Activated T-cell treated with anti-CD3 and anti-CD28 coated beads, Interleukin-2, amount 50 U/mL, for 72 hours (primary cell): ENCODE data around the gene FASTKD2. TPM values are rescaled to one million over a fixed set of nuclear protein-coding genes. Genes with fewer than 3 reads are reported as not detected.

ENCODE experiments used
- ATAC-seq, 2 donors: fragments of 150-1000 bp; cut with Tn5 transposase; replicated peaks in 1 of 2; 2 replicates each; pipeline ENCODE4 v1.10.0; 2021; ENCODE audit warnings: moderate library complexity in 2 of 2, mild to moderate bottlenecking in 1 of 2
- DNase-seq, 2 donors: peaks; one replicate each; pipeline ENCODE4 v3.0.0; 2021 to 2022; ENCODE audit warnings: mixed read lengths in 1 of 2
- H3K27ac Mint-ChIP-seq: one replicate; pipeline ENCODE4 v1.8.0; 2022; ENCODE audit warnings: mild to moderate bottlenecking, moderate library complexity, mixed read lengths
- H3K27me3 Mint-ChIP-seq: one replicate; pipeline ENCODE4 v1.8.0; 2022; ENCODE audit warnings: low read depth, mixed read lengths
- H3K36me3 Mint-ChIP-seq, 2 donors: one replicate each; pipeline ENCODE4 v1.8.0; 2022; ENCODE audit warnings: mixed read lengths in 2 of 2, mild to moderate bottlenecking in 1 of 2; ENCODE audit not compliant: insufficient read depth in 2 of 2
- H3K4me1 Mint-ChIP-seq: one replicate; pipeline ENCODE4 v1.8.0; 2022; ENCODE audit warnings: low read depth, mixed read lengths
- H3K4me3 Mint-ChIP-seq, 2 donors: one replicate each; pipeline ENCODE4 v1.8.0; 2022; ENCODE audit warnings: mild to moderate bottlenecking in 2 of 2, mixed read lengths in 2 of 2, moderate library complexity in 2 of 2
- H3K9me3 Mint-ChIP-seq, 2 donors: one replicate each; pipeline ENCODE4 v1.8.0; 2022; ENCODE audit warnings: mixed read lengths in 2 of 2
- total RNA-seq, 2 donors: library from RNA; stranded (reverse); gene quantifications; one replicate each; pipeline ENCODE4 v1.2.3, GENCODE V29; 2022

Gene FASTKD2
- 10 to 100 TPM; 24.9 to 26.6 TPM for total RNA-seq

DNA sequence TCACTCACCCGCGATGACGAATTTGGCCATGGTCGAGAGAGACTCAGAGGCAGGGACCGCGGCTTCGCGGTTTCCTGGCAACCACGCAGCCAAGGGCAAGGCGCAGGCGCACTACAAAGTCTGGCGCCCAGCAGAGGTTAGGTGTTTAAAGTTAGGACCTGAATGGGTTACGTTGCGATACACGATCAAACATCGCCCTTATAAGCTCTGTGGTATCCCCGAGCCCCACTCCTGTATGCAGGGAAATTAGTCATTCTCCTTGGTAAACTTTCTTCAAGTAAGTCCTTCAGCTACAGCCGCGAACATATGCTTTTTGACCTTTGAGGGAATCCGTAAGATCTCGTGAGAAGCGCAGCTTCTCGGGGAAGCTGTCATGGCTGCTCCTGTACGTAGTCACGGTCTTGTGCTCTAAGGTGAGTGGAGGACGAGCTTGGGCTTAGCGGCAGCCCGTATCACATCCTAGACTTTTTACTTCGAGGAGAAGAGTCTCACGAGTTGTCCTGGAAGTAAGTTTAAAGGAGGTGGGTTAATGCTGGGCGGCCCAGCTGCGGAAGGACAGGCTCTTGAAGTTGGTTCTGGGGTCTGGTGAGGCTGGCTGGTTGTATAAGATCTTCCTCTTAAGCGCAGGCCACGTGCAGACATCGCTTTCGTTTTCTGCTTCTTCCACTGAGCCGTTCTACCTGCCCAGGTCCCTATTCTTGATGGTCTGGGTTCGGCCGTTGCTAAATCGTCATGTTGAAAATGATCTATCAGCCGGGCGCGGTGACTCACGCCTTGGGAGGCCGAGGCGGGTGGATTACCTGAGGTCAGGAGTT, at the start of gene FASTKD2, which contains the start of gene MDH1B:
FASTKD2 (plus strand) TSS at position 365 of the 815 bp plus-strand sequence. CDS start 1,088 bp downstream, outside the sequence.
MDH1B (minus strand) TSS at position 87 of the 815 bp plus-strand sequence; CDS start at position 30, 57 bp downstream.
- peak; percentile 88 to 91 for ATAC-seq
- peaks cover 7 to 9% of the 10 kb centered on the region in 2 donors for H3K36me3 Mint-ChIP-seq
- peak within 1 kb of the TSS; percentile 98 for H3K27ac Mint-ChIP-seq
- peaks cover 46% of the 10 kb centered on the region for H3K4me1 Mint-ChIP-seq
- peak; percentile 92 to 95 for DNase-seq
- peak within 1 kb of the TSS; percentile 93 to 95 for H3K4me3 Mint-ChIP-seq
- no peaks in the 10 kb centered on the region for H3K9me3 Mint-ChIP-seq
- no peaks in the 10 kb centered on the region for H3K27me3 Mint-ChIP-seq

DNA sequence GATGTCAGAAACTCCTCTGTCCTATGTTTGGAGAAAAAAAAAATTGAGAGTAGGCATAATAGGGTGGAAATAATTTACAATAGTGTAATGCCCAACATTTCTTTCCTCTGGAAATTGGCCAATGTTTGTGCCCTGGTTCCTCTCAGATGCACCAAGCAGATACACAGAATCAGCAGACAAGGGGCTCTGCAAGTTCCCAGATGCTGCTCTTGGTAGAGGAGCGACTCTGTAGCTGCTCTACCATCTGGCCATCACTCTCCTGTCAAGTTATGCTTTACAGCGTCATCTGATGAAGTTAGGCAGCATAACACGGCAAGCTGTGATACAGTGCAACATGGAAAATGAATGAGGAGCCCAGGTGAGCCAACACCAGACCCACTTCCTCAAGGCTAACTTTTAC, 48.8 kb upstream of the FASTKD2 start:
- H3K27ac Mint-ChIP-seq = no peak overlapping the region
- no peak overlapping the region for H3K4me3 Mint-ChIP-seq
- DNase-seq = no peak

GRCh38 chr2:206718296-206718695, 47.1 kb upstream of the FASTKD2 start, which contains the start of gene DYTN:
DYTN (minus strand) TSS chr2:206718396; CDS start chr2:206718279, 117 bp downstream.
- peaks cover 5% of the 10 kb centered on the region for H3K4me1 Mint-ChIP-seq
- no peak within 1 kb of the TSS for H3K27ac Mint-ChIP-seq
- ATAC-seq (no peak), DNase-seq (no peak)
- peaks cover 3 to 5% of the 10 kb centered on the region in 2 donors for H3K36me3 Mint-ChIP-seq
- peaks cover 53% of the 10 kb centered on the region for H3K27me3 Mint-ChIP-seq
- H3K4me3 Mint-ChIP-seq = no peak within 1 kb of the TSS
- peaks cover 2 to 3% of the 10 kb centered on the region in 2 donors for H3K9me3 Mint-ChIP-seq

More for the DNA sequence above, 48.8 kb upstream of the FASTKD2 start:
- H3K36me3 Mint-ChIP-seq = peaks cover 0 to 2% of the 10 kb centered on the region in 2 donors
- peaks cover 39% of the 10 kb centered on the region for H3K27me3 Mint-ChIP-seq
- ATAC-seq = no peak
- peaks cover 5% of the 10 kb centered on the region for H3K4me1 Mint-ChIP-seq
- no peaks in the 10 kb centered on the region for H3K9me3 Mint-ChIP-seq

GRCh38 chr2:206721256-206721920, 44.0 kb upstream of the FASTKD2 start:
- H3K27ac Mint-ChIP-seq = no peak overlapping the region
- ATAC-seq (no peak), DNase-seq (no peak)
- peaks cover 3 to 5% of the 10 kb centered on the region in 2 donors for H3K36me3 Mint-ChIP-seq
- H3K9me3 Mint-ChIP-seq = peaks cover 2 to 3% of the 10 kb centered on the region in 2 donors
- H3K27me3 Mint-ChIP-seq = peaks cover 60% of the 10 kb centered on the region
- no peak overlapping the region for H3K4me3 Mint-ChIP-seq
- peaks cover 5% of the 10 kb centered on the region for H3K4me1 Mint-ChIP-seq

DNA sequence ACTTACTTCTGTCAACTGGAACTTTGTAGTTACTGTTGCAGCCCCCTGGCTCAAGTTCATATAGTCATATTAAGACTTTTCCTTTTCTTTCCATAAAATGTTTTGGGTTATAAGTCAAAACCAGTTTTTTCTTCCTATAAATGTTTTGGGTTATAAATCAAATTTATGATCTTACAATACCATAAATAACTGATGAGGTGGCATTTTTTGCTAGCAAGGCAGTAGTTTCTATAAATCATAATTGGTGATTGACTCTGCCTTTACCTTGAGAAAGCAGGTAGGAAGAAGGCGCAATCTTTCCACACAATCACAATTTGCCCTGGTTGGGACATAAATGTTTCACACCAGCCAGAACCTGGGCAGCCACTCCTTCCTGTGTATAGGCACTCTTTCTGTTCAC, 42.1 kb upstream of the FASTKD2 start:
- H3K4me3 Mint-ChIP-seq = no peak overlapping the region
- ATAC-seq (no peak), DNase-seq (no peak)
- peaks cover 3 to 5% of the 10 kb centered on the region in 2 donors for H3K36me3 Mint-ChIP-seq
- no peak overlapping the region for H3K27ac Mint-ChIP-seq
- peaks cover 71% of the 10 kb centered on the region for H3K27me3 Mint-ChIP-seq
- peaks cover 9% of the 10 kb centered on the region for H3K4me1 Mint-ChIP-seq
- peaks cover 2 to 3% of the 10 kb centered on the region in 2 donors for H3K9me3 Mint-ChIP-seq

GRCh38 chr2:206727287-206727686, 38.1 kb upstream of the FASTKD2 start:
- no peak for ATAC-seq
- no peak for DNase-seq
- Mint-ChIP-seq H3K9me3 (peaks cover 0 to under 1% of the 10 kb centered on the region in 2 donors), H3K36me3 (no peaks in the 10 kb centered on the region), H3K27ac (no peak overlapping the region), H3K27me3 (peaks cover 65% of the 10 kb centered on the region), H3K4me3 (no peak overlapping the region), H3K4me1 (peaks cover 11% of the 10 kb centered on the region)

GRCh38 chr2:206728277-206729199, 36.9 kb upstream of the FASTKD2 start:
- ATAC-seq = peak; percentile 80 to 90
- peaks cover 11% of the 10 kb centered on the region for H3K4me1 Mint-ChIP-seq
- DNase-seq = peak in 1 of 2 donors; percentile 15
- no peak overlapping the region for H3K4me3 Mint-ChIP-seq
- H3K36me3 Mint-ChIP-seq = no peaks in the 10 kb centered on the region
- peaks cover 0 to 1% of the 10 kb centered on the region in 2 donors for H3K9me3 Mint-ChIP-seq
- H3K27ac Mint-ChIP-seq = no peak overlapping the region
- H3K27me3 Mint-ChIP-seq = peaks cover 62% of the 10 kb centered on the region

GRCh38 chr2:206733341-206733740, 32.1 kb upstream of the FASTKD2 start:
- peaks cover 20% of the 10 kb centered on the region for H3K4me1 Mint-ChIP-seq
- H3K36me3 Mint-ChIP-seq = no peaks in the 10 kb centered on the region
- no peak overlapping the region for H3K27ac Mint-ChIP-seq
- peaks cover 0 to 1% of the 10 kb centered on the region in 2 donors for H3K9me3 Mint-ChIP-seq
- no peak overlapping the region for H3K4me3 Mint-ChIP-seq
- peaks cover 35% of the 10 kb centered on the region for H3K27me3 Mint-ChIP-seq
- ATAC-seq (no peak), DNase-seq (no peak)

- ATAC-seq = peak; percentile 96 to 99
- H3K36me3 Mint-ChIP-seq = peaks cover 0 to 3% of the 10 kb centered on the region in 2 donors
- H3K27me3 Mint-ChIP-seq = peaks cover 43% of the 10 kb centered on the region
- H3K4me1 Mint-ChIP-seq = peaks cover 14% of the 10 kb centered on the region
- peaks cover 0 to 1% of the 10 kb centered on the region in 2 donors for H3K9me3 Mint-ChIP-seq
- peak; percentile 18 to 20 for DNase-seq
- H3K27ac Mint-ChIP-seq = no peak overlapping the region
- H3K4me3 Mint-ChIP-seq = peak overlapping the region in 1 of 2 donors; percentile 15
These were observed 28.5 kb upstream of the FASTKD2 start for GRCh38 chr2:206736935-206737334.

- H3K9me3 Mint-ChIP-seq = no peaks in the 10 kb centered on the region
- DNase-seq (no peak), ATAC-seq (no peak)
- H3K36me3 Mint-ChIP-seq = peaks cover 0 to 3% of the 10 kb centered on the region in 2 donors
- no peak overlapping the region for H3K4me3 Mint-ChIP-seq
- H3K4me1 Mint-ChIP-seq = peaks cover 14% of the 10 kb centered on the region
- H3K27me3 Mint-ChIP-seq = peaks cover 43% of the 10 kb centered on the region
- H3K27ac Mint-ChIP-seq = no peak overlapping the region
These were observed 26.1 kb upstream of the FASTKD2 start for GRCh38 chr2:206739271-206739670.

DNA sequence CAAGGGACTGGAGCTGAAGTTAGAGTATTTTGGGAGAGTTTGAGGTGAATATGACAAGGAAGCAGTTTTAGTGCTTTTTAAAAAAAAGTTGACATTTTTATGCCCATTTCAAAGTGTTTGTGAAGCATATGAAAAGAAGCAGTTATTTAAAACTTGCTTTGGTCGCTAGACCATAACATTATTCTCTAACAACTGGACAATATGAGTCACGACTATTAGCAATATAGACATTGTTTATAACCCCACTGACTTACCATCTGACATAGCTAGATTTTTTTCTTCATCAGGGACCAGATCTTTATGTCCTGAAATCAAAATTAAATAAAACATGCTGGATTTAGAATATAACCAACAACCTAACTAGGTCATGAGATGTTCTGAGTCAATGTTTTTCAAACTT, 24.6 kb upstream of the FASTKD2 start:
- H3K4me1 Mint-ChIP-seq = peaks cover 14% of the 10 kb centered on the region
- DNase-seq (no peak), ATAC-seq (no peak)
- peaks cover 43% of the 10 kb centered on the region for H3K27me3 Mint-ChIP-seq
- no peaks in the 10 kb centered on the region for H3K9me3 Mint-ChIP-seq
- peaks cover 0 to 3% of the 10 kb centered on the region in 2 donors for H3K36me3 Mint-ChIP-seq
- no peak overlapping the region for H3K4me3 Mint-ChIP-seq
- H3K27ac Mint-ChIP-seq = no peak overlapping the region

GRCh38 chr2:206756816-206757215, 8.6 kb upstream of the FASTKD2 start:
- Mint-ChIP-seq H3K4me1 (peaks cover 12% of the 10 kb centered on the region), H3K4me3 (no peak overlapping the region), H3K27ac (no peak overlapping the region), H3K36me3 (no peaks in the 10 kb centered on the region), H3K27me3 (peaks cover 35% of the 10 kb centered on the region), H3K9me3 (no peaks in the 10 kb centered on the region)
- DNase-seq (no peak), ATAC-seq (no peak)
